ENCODE data around the gene DISC1. TPM values are rescaled to one million over a fixed set of nuclear protein-coding genes. Genes with fewer than 3 reads are reported as not detected.

The DISC1 gene
- total RNA-seq, 3 donors from 2014 or later, result 0.50 to 1.1 (median 0.57) TPM

- no peaks in the 10 kb centered on the region for H3K27me3 Mint-ChIP-seq (ENCODE audit: low read depth)
- H3K9me3 Mint-ChIP-seq, result no peaks in the 10 kb centered on the region
- H3K36me3 Mint-ChIP-seq (ENCODE audit: insufficient read depth), result peaks cover 22% of the 10 kb centered on the region
- DNase-seq (no peak), ATAC-seq (no peak)
- no peaks in the 10 kb centered on the region for H3K4me1 Mint-ChIP-seq (ENCODE audit: low read depth)
- H3K4me3 Mint-ChIP-seq, result no peak overlapping the region
Measured at GRCh38 chr1:232034556-232034955, 408.0 kb downstream of the DISC1 start.

GRCh38 chr1:232036181-232036933 is 409.8 kb downstream of the DISC1 start:
- H3K9me3 Mint-ChIP-seq, result no peaks in the 10 kb centered on the region
- no peak overlapping the region for H3K4me3 Mint-ChIP-seq
- H3K27me3 Mint-ChIP-seq (ENCODE audit: low read depth), result no peaks in the 10 kb centered on the region
- ATAC-seq (no peak), DNase-seq (no peak)
- peaks cover 20% of the 10 kb centered on the region for H3K36me3 Mint-ChIP-seq (ENCODE audit: insufficient read depth)
- H3K4me1 Mint-ChIP-seq (ENCODE audit: low read depth), result no peaks in the 10 kb centered on the region

GRCh38 chr1:232037774-232038388 is 411.3 kb downstream of the DISC1 start:
- ATAC-seq (no peak), DNase-seq (no peak)
- Mint-ChIP-seq H3K27me3 (ENCODE audit: low read depth) (no peaks in the 10 kb centered on the region), H3K9me3 (no peaks in the 10 kb centered on the region), H3K4me3 (no peak overlapping the region), H3K4me1 (ENCODE audit: low read depth) (no peaks in the 10 kb centered on the region), H3K36me3 (ENCODE audit: insufficient read depth) (peaks cover 19% of the 10 kb centered on the region)

GRCh38 chr1:232038706-232039677 is 412.4 kb downstream of the DISC1 start:
- H3K4me1 Mint-ChIP-seq (ENCODE audit: low read depth), result no peaks in the 10 kb centered on the region
- H3K36me3 Mint-ChIP-seq (ENCODE audit: insufficient read depth), result peaks cover 10% of the 10 kb centered on the region
- H3K27me3 Mint-ChIP-seq (ENCODE audit: low read depth), result no peaks in the 10 kb centered on the region
- no peak for DNase-seq
- no peak overlapping the region for H3K4me3 Mint-ChIP-seq
- H3K9me3 Mint-ChIP-seq, result no peaks in the 10 kb centered on the region
- ATAC-seq, result no peak

- Mint-ChIP-seq H3K4me1 (ENCODE audit: low read depth) (no peaks in the 10 kb centered on the region), H3K27me3 (ENCODE audit: low read depth) (peaks cover 1% of the 10 kb centered on the region), H3K4me3 (no peak overlapping the region), H3K9me3 (no peaks in the 10 kb centered on the region), H3K36me3 (ENCODE audit: insufficient read depth) (peaks cover 7% of the 10 kb centered on the region)
- ATAC-seq, result no peak
- DNase-seq, result no peak
Measured at GRCh38 chr1:232040260-232040659, 413.7 kb downstream of the DISC1 start.

- Mint-ChIP-seq H3K27me3 (ENCODE audit: low read depth) (peaks cover 3% of the 10 kb centered on the region), H3K4me3 (no peak overlapping the region), H3K4me1 (ENCODE audit: low read depth) (no peaks in the 10 kb centered on the region), H3K36me3 (ENCODE audit: insufficient read depth) (no peaks in the 10 kb centered on the region), H3K9me3 (no peaks in the 10 kb centered on the region)
- ATAC-seq (no peak), DNase-seq (no peak)
Measured at GRCh38 chr1:232044728-232045127, 418.1 kb downstream of the DISC1 start.

- ATAC-seq, result no peak
- H3K4me1 Mint-ChIP-seq (ENCODE audit: low read depth), result no peaks in the 10 kb centered on the region
- no peaks in the 10 kb centered on the region for H3K9me3 Mint-ChIP-seq
- H3K4me3 Mint-ChIP-seq, result no peak overlapping the region
- DNase-seq, result no peak
- no peaks in the 10 kb centered on the region for H3K36me3 Mint-ChIP-seq (ENCODE audit: insufficient read depth)
- H3K27me3 Mint-ChIP-seq (ENCODE audit: low read depth), result peaks cover 3% of the 10 kb centered on the region
Measured at GRCh38 chr1:232045139-232045994, 418.8 kb downstream of the DISC1 start.

GRCh38 chr1:232046451-232047306 is 420.1 kb downstream of the DISC1 start:
- no peak for DNase-seq
- ATAC-seq, result peak; percentile 62 to 72

GRCh38 chr1:232047473-232047872 is 420.9 kb downstream of the DISC1 start:
- no peaks in the 10 kb centered on the region for H3K9me3 Mint-ChIP-seq
- no peaks in the 10 kb centered on the region for H3K36me3 Mint-ChIP-seq (ENCODE audit: insufficient read depth)
- no peaks in the 10 kb centered on the region for H3K4me1 Mint-ChIP-seq (ENCODE audit: low read depth)
- H3K4me3 Mint-ChIP-seq, result no peak overlapping the region
- DNase-seq (no peak), ATAC-seq (no peak)
- peaks cover 3% of the 10 kb centered on the region for H3K27me3 Mint-ChIP-seq (ENCODE audit: low read depth)

More at GRCh38 chr1:232046451-232047306, 420.1 kb downstream of the DISC1 start:
- Mint-ChIP-seq H3K4me1 (ENCODE audit: low read depth) (no peaks in the 10 kb centered on the region), H3K9me3 (no peaks in the 10 kb centered on the region), H3K4me3 (no peak overlapping the region), H3K27me3 (ENCODE audit: low read depth) (peaks cover 3% of the 10 kb centered on the region), H3K36me3 (ENCODE audit: insufficient read depth) (no peaks in the 10 kb centered on the region)

- no peak for ATAC-seq
- DNase-seq, result no peak
- no peaks in the 10 kb centered on the region for H3K4me1 Mint-ChIP-seq (ENCODE audit: low read depth)
- H3K4me3 Mint-ChIP-seq, result no peak overlapping the region
- H3K36me3 Mint-ChIP-seq (ENCODE audit: insufficient read depth), result no peaks in the 10 kb centered on the region
- no peaks in the 10 kb centered on the region for H3K9me3 Mint-ChIP-seq
- peaks cover 3% of the 10 kb centered on the region for H3K27me3 Mint-ChIP-seq (ENCODE audit: low read depth)
Measured at GRCh38 chr1:232048481-232048880, 421.9 kb downstream of the DISC1 start.

GRCh38 chr1:232049335-232049734 is 422.7 kb downstream of the DISC1 start:
- H3K36me3 Mint-ChIP-seq (ENCODE audit: insufficient read depth), result no peaks in the 10 kb centered on the region
- H3K9me3 Mint-ChIP-seq, result no peaks in the 10 kb centered on the region
- DNase-seq (no peak), ATAC-seq (no peak)
- H3K4me3 Mint-ChIP-seq, result no peak overlapping the region
- H3K27me3 Mint-ChIP-seq (ENCODE audit: low read depth), result peaks cover 3% of the 10 kb centered on the region
- no peaks in the 10 kb centered on the region for H3K4me1 Mint-ChIP-seq (ENCODE audit: low read depth)

- Mint-ChIP-seq H3K36me3 (ENCODE audit: insufficient read depth) (no peaks in the 10 kb centered on the region), H3K27me3 (ENCODE audit: low read depth) (no peaks in the 10 kb centered on the region), H3K9me3 (no peaks in the 10 kb centered on the region), H3K4me3 (no peak overlapping the region), H3K4me1 (ENCODE audit: low read depth) (no peaks in the 10 kb centered on the region)
- ATAC-seq, result no peak
- no peak for DNase-seq
Measured at GRCh38 chr1:232057217-232057895, 430.8 kb downstream of the DISC1 start.

- DNase-seq (no peak), ATAC-seq (no peak)
- Mint-ChIP-seq H3K4me3 (no peak overlapping the region), H3K27me3 (ENCODE audit: low read depth) (no peaks in the 10 kb centered on the region), H3K9me3 (no peaks in the 10 kb centered on the region), H3K36me3 (ENCODE audit: insufficient read depth) (no peaks in the 10 kb centered on the region), H3K4me1 (ENCODE audit: low read depth) (no peaks in the 10 kb centered on the region)
Measured at GRCh38 chr1:232057896-232058274, 431.3 kb downstream of the DISC1 start.

Measured in activated T-cell treated with anti-CD3 and anti-CD28 coated beads, Interleukin-2, amount 50 U/mL, for 4 hours (primary cell).